Stomach (tissue), 4 donors: ENCODE data around the gene SNRNP70.
"Not testable (repeated sequence)": the region's sequence is repeated elsewhere in the genome, so short reads cannot be mapped to it uniquely, and the experiment has no call there.

ENCODE experiments used
- POLR2A ChIP-seq, 4 donors: fragments of 450-650 bp; IDR thresholded peaks; one replicate each; pipeline ENCODE4 v1.6.1; 2016; ENCODE audit warnings: antibody characterized with exemption in 4 of 4, control low read depth in 2 of 4, mild to moderate bottlenecking in 1 of 4, moderate library complexity in 1 of 4
- POLR2AphosphoS5 ChIP-seq, 3 donors: sonication (generic); formaldehyde crosslinking; IDR thresholded peaks; one replicate each; pipeline ENCODE4 v1.6.1; 2016; ENCODE audit warnings: antibody characterized with exemption in 3 of 3
- TF ChIP-seq, protein P1 (sequence below), 7 experiments: fragments of 450-650 bp in 4 of 7; fragments of 200-600 bp in 3 of 7; sonication (generic) in 3 of 7; IDR thresholded peaks; one replicate each; pipeline ENCODE4 v1.5.1; 2016 to 2019; ENCODE audit warnings: antibody characterized with exemption in 7 of 7, control low read depth in 2 of 7, mild to moderate bottlenecking in 1 of 7

DNA sequence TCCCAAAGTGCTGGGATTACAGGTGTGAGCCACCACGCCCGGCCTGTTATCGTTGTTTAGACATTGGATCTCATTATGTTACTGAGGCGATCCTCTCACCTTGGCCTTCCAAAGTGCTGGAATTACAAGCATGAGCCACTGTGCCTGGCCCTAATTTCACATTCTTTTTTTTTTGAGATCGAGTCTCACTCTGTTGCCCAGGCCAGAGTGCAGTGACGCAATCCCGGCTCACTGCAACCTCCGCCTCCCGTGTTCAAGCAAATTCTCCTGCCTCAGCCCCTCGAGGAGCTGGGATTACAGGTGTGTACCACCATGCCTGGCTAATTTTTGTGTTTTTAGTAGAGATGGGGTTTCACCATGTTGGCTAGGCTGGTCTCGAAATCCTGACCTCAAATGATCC is 38.0 kb downstream of the SNRNP70 start:
- TF ChIP-seq POLR2AphosphoS5, POLR2A (IDR thresholded peaks at IDR 0.05): not testable (repeated sequence)
- TF ChIP-seq, protein P1, sequence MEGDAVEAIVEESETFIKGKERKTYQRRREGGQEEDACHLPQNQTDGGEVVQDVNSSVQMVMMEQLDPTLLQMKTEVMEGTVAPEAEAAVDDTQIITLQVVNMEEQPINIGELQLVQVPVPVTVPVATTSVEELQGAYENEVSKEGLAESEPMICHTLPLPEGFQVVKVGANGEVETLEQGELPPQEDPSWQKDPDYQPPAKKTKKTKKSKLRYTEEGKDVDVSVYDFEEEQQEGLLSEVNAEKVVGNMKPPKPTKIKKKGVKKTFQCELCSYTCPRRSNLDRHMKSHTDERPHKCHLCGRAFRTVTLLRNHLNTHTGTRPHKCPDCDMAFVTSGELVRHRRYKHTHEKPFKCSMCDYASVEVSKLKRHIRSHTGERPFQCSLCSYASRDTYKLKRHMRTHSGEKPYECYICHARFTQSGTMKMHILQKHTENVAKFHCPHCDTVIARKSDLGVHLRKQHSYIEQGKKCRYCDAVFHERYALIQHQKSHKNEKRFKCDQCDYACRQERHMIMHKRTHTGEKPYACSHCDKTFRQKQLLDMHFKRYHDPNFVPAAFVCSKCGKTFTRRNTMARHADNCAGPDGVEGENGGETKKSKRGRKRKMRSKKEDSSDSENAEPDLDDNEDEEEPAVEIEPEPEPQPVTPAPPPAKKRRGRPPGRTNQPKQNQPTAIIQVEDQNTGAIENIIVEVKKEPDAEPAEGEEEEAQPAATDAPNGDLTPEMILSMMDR (IDR thresholded peaks at IDR 0.05), result not testable (repeated sequence)
